ENCODE measurements around the gene AQP9.
"Not testable (repeated sequence)": the region's sequence is repeated elsewhere in the genome, so short reads cannot be mapped to it uniquely, and the experiment has no call there.

AQP9 gene

DNA sequence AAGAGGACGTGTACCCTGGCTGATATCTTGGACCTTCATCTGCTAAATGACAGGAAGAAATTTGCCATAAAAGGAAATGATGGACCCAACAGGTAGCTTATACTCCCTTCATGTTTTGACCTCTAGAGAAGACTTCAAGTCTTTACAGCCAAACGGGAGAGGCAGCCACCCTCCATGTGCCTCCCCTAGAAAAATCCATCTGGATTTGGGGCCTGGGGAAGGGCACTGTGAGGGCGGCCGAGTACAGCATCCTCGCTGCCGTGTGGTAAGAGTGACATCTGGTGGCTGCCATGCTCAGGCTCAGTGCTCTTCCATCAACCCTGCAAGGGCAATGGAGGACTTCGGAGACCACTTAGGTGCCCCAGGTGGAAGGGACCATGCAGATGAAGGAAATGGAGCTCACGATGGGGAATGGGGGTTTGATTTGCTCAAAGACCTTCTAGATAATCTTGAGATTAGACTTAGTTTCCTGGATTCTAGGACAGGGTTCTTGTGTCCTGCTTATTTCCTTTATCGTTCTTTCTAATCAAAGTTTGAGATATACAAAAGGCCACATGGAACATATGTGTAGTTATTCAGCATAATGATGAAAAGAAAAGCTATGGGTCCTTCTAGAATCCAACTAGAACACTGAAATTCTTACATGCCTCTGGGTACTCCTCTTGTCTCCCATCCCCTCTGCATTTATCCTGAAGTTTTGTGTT lies 44.4 kb downstream of the AQP9 start:
- peak; percentile 21 for DNase-seq

DNA sequence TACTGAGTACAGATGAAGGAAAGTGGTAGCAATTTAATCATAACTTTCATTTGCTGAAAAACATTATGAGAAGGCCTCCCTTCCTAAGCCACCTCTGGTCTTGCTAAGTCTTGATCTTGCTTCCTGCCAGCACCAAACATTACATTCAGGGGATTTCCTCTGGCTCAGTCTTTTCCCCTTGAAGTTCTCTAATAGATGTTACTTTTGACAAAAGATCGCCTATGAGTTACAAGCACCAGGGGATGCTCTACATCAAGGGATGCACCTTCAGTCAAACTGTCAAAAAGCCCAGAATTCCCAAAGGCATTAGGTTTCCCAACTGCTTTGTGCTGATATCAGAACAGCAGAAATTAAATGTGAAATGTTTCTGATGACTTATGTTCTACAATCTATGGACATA lies 47.3 kb downstream of the AQP9 start:
- DNase-seq = no peak

DNA sequence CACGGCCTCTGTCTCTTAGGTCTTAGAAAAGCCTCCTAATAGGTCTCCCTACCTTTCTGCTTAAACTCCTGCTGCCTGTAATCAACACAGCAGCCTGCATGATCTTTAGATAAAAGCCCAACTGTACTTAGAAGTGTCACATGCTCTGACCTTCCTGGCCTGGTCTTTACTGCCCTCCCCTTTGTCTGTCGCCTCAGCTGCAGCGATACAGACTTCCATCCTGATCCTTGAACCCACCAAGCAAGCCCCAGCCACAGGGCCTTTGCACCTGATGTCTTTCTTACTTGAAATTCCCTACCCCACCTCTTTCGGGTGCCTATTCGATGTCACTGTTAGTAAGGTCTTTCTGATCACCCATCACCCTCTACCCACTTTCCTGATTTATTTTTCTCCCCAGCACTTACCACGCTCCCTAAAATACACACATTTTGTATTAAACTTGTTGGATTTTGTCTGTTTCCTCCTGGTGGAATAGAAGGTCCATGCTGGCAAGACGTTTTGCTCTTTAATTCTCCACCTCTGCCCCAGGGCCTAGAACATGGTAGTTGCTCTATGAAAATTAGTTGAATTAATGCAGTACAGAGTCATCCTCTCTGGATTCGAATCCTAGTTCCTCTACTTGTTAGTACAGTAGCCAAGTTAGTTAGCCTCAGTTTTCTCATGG lies 51.1 kb downstream of the AQP9 start:
- no peak for DNase-seq

GRCh38 chr15:58190419-58190818 lies 52.2 kb downstream of the AQP9 start:
- no peak for DNase-seq

DNA sequence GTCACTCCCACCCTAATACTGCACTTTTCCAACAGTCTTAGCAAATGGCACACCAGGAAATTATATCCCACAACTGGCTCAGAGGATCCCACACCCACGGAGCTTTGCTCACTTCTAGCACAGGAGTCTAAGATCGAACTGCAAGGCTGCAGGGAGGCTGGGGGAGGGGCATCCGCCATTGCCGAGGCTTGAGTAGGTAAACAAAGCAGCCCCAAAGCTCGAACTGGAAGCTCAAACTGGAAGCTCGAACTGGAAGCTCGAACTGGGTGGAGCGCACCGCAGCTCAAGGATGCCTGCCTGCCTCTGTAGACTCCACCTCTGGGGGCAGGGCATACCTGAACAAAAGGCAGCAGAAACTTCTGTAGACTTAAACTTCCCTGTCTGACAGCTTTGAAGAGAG lies 55.5 kb downstream of the AQP9 start:
- DNase-seq = not testable (repeated sequence)

DNA sequence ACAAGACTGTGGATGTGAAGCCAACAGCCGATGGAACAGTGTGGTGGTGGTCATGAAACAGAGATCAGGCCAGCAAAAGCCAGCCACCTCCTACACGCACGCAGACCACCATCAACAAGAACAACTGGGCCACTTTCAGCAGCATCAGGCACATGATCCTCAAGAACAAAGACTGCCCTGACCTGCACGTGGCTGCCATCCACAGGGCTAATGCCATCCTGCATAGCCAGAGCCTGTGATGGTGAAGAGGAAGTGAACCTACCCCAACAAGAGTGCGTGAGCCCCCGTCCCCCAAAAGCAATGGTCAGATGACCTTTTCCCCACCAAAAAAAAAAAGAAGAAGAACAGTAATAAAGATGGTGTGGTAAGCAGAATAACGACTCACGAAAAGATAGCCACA lies 62.6 kb downstream of the AQP9 start:
- no peak for DNase-seq

DNA sequence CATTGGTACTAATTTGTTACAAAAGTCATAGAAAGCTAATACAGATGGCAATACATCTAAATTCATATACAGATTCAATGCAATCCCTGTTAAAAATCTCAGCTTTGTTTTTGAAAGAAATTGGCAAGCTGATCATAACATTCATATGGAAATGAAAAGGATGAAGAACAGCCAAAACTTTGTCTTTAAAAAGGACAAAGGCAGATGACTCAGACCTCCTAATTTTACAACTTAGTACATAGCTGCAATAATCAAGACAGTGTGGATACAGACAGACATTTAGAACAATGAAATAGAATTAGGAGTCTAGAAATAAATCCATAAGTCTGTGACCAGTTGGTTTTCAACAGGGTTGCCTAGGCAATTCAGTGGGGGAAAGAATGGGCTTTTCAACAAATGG lies 63.3 kb downstream of the AQP9 start:
- no peak for DNase-seq

DNA sequence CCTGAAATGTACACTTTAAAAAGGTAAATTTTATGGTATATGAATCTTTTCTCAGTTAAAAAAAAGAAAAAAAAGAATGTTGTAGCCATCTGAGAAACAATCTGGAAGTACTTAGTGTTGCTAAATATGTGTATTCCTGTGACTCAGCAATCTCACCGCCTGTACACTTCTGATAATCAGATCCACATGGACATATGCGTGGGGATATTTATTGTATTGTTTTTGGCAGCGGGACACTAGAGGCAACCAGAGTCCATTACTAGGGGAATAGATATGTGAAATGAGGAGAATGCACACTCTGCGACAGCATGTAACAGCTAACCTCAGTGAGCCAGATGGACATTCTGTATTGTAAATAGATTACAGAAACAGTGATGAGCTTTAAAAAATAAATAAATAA lies 65.4 kb downstream of the AQP9 start:
- DNase-seq = no peak

DNA sequence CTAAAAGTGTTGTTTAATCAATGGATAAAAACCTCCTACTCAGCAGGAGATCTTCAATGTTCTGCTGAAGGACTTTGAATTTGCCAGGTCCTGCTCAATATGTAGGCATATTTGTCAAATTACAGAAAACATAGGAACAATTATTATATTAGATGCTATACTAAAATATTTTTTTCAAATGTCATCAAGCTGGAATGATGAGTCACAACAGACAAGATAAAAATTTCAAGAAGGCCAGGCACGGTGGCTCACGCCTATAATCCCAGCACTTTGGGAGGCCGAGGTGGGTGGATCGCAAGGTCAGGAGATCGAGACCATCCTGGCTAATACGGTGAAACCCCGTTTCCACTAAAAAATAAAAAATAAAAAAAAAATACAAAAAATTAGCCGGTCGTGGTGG lies 68.0 kb downstream of the AQP9 start:
- DNase-seq = no peak

- DNase-seq = not testable (repeated sequence)
These were observed 70.0 kb downstream of the AQP9 start for GRCh38 chr15:58208217-58208616.

GRCh38 chr15:58209007-58209481 lies 70.9 kb downstream of the AQP9 start:
- DNase-seq = not testable (repeated sequence)

GRCh38 chr15:58210031-58210430 lies 71.8 kb downstream of the AQP9 start:
- DNase-seq = not testable (repeated sequence)

DNA sequence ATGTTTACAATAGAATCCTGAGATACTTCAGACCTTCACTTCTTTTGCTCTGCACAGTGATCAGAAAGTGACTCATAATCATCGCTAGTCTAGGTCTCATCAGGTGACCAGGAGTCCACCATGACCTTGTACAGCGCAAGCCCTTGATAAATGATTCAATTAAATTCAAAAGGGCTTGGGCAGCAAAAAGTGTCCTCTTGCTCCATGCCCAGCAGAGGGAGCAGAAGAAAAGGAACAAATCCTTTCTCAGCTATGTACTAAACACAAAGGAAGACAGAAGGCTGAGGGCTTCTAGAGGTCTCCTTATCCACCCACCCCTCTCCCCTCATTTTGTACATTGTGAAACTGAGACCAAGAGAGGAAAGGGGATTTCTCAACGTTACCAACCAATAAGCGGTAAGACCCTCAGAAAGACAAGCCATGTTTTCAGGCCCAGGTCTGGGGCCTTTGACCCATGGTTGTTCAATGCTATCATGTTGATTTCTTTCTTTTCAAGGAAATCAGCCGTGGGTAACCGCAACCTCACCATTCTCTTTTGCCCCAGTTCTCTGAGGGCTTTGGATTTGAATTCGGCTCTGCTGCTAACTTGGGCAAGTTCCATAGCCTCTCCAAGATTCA lies 74.8 kb downstream of the AQP9 start:
- DNase-seq = no peak

- no peak for DNase-seq
These were observed 75.6 kb downstream of the AQP9 start for GRCh38 chr15:58213587-58214338.

DNA sequence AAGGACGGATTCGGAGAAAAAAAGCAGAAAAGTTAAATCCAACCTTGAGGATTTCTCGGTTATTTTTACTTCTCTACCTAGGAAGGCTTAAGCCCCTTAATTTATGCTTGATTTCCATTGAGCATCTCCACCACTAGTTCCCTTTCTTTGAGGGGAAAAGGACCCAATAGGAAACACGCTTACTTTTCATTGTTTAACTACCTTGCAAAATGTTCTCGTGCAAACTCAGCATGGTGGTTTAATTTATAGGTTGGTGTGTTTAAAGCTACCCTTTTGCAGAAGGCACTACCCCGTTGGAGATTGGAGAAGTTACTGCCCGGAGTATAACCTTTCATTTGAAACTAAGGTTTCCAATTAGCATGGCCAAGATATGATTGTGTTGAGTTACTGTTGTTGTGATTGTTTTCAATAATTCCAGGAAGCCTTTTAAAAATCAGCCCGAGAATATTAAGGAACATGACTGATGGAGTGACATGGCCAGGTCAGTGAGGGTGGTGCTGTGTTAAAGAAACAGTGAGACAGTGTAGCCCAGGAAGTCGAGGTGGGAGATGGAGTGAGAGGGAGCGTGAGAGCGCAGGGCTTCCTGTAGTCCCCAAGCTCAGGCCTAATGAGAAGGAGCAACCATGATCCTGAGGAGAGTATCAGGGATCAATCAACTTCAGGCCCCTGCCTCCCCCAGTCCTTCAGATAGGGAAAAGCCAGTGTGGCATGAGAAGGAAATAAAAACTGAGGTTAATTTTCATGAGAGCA lies 76.6 kb downstream of the AQP9 start:
- no peak for DNase-seq

GRCh38 chr15:58217460-58217859 lies 79.3 kb downstream of the AQP9 start:
- DNase-seq = no peak

DNA sequence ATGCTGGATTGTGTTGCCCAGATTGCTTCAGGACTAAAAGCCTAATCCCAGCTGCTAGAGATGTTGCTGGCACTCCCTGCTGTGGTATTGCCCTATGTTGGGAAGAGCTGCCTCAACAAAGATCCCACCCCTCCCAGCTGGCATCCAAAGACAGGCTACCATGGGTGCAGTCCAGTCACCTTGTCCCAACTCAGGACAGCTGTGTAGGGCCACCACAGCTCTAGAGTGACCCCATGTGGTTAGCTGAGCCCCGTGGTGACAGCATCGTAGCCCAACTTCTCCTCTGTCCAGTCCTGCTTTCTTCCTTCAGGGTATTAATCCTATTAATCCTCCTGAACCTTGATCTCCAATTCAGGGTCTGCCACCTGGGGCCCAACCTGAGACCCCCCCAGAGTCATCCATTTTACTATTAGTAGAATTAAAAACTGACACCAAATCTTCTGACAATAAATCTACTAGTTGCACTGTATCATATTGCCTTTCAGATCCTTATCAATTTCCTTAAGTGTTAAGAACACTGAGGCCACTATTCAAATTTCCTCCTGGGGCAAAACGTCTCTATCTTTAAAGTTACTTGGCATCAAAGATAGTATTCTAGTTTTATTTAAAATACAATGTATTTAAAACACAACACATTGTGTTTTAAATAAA lies 83.5 kb downstream of the AQP9 start:
- no peak for DNase-seq

- DNase-seq = no peak
These were observed 84.5 kb downstream of the AQP9 start for GRCh38 chr15:58222679-58223078.

GRCh38 chr15:58223432-58223831 lies 85.3 kb downstream of the AQP9 start:
- no peak for DNase-seq

DNA sequence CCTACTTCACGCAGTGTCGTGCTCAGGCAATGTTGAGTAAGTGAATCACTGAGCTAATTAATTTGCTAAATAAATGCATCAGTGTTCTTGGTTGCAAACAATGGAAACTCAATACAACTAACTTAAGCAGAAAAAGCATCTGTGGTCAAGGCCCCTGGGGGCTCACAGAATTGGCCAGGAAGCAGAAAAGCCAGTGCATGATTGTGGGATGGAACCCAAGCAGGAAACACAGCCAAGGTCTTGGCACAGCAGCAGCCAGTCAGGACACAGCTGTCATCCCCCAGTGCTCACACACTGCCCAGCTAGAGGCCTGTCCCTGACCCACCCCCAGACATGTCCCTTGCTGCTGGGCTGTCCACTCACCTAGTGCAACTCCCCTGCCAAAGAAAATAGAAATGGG lies 85.9 kb downstream of the AQP9 start:
- no peak for DNase-seq

DNA sequence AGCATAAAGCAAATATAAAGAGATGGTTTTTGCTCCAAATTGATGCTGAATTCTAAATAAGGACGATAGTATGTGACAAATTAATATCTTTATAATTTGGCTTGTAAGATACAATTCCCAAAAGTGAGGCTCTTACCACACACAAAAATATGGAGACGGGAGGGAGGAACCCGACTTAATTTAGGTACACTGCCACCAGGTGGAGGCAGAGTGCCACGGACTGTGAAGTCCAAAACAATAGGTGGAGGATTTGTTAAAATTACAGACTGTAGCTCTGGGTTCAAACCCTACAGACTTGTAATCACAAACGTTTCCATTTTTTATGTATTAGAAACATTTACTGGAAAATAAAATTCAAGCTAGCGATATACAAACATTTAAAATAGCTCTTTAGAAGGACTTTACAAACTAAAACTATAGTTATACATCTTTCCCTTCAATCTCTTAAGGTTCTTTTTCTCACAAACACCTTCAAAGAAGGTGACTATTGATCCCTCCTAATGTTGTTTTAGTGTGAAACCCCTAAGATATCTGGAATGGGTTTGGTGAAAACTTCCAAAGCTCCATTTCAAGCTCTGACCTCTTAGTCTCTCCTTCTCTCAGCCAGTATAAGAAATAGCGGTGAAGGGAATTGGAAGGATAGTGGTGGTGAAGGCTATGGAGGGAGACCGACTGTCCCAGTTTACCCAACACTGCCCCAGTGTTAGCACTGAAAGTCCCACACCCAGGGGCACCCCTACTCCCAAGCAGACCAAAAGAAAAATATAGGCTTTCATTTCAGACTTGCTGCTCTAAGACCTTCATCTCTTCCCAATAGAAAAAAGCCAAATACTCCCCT lies 89.7 kb downstream of the AQP9 start:
- DNase-seq = peak; percentile 69

Measured in activated T-cell treated with anti-CD3 and anti-CD28 coated beads, Interleukin-2, amount 50 U/mL, for 1 hour (primary cell).